OCI-LY7 (cell line): ENCODE results near the gene IFRD1. TPM values are rescaled to one million over a fixed set of nuclear protein-coding genes. Genes with fewer than 3 reads are reported as not detected.

Source experiments
- BruUV-seq: library from RNA; stranded (reverse); fragments of 400-500 nt; replicated peaks from 2 replicates; lab custom pipeline; 2021; lab: Mats Ljungman, UMichigan
- CTCF ChIA-PET: fragments of 300-600 bp; sonication (Branson Sonifier 250); formaldehyde crosslinking; loops from one replicate; lab custom pipeline; 2022; ENCODE audit warnings: antibody characterized with exemption; ENCODE audit not compliant: unreplicated experiment; lab: Charles Lee
- POLR2A ChIA-PET: fragments of 300-600 bp; sonication (Branson Sonifier 250); formaldehyde crosslinking; loops from one replicate; lab custom pipeline; 2022; ENCODE audit warnings: antibody characterized with exemption; lab: Charles Lee
- DNase-seq: peaks from one replicate; pipeline ENCODE4 v3.0.0-alpha.2; 2015; ENCODE audit warnings: low spot score
- H2AFZ ChIP-seq: fragments of 200-600 bp; sonication (generic), shearing (Covaris generic); 2 replicates; pipeline ENCODE4 v1.6.1; 2014; ENCODE audit warnings: mild to moderate bottlenecking, antibody characterized with exemption, low read length, moderate library complexity
- H3K27ac ChIP-seq: fragments of 200-600 bp; sonication (generic); 2 replicates; pipeline ENCODE4 v1.5.1; 2014; ENCODE audit warnings: mixed run types, low read depth, mild to moderate bottlenecking, moderate library complexity, low read length, inconsistent platforms; ENCODE audit not compliant: poor library complexity, severe bottlenecking
- H3K36me3 ChIP-seq: fragments of 200-600 bp; sonication (generic); 2 replicates; pipeline ENCODE4 v1.6.1; 2014; ENCODE audit warnings: mild to moderate bottlenecking, antibody characterized with exemption, low read length, moderate library complexity, mixed read lengths; ENCODE audit not compliant: insufficient read depth
- H3K4me1 ChIP-seq: fragments of 200-600 bp; sonication (generic); 2 replicates; pipeline ENCODE4 v1.5.1; 2014; ENCODE audit warnings: mild to moderate bottlenecking, low read length; ENCODE audit not compliant: insufficient read depth, poor library complexity, severe bottlenecking
- H3K4me2 ChIP-seq: fragments of 200-600 bp; sonication (generic); 2 replicates; pipeline ENCODE4 v1.6.1; 2014; ENCODE audit warnings: mild to moderate bottlenecking, low read length
- H3K4me3 ChIP-seq: fragments of 200-600 bp; sonication (generic); 2 replicates; pipeline ENCODE4 v1.5.1; 2014; ENCODE audit warnings: mild to moderate bottlenecking, low read depth, low read length; ENCODE audit not compliant: poor library complexity, severe bottlenecking
- H3K79me2 ChIP-seq: fragments of 200-600 bp; sonication (generic); 2 replicates; pipeline ENCODE4 v1.6.1; 2016; ENCODE audit warnings: low read depth, mild to moderate bottlenecking, low read length, moderate library complexity, mixed read lengths; ENCODE audit not compliant: insufficient read depth
- H3K9me2 ChIP-seq: fragments of 200-600 bp; sonication (generic); 2 replicates; pipeline ENCODE4 v1.6.1; 2016; ENCODE audit warnings: mild to moderate bottlenecking, low read length, mixed read lengths; ENCODE audit not compliant: insufficient read depth
- H3K9me3 ChIP-seq: fragments of 200-600 bp; sonication (generic); 2 replicates; pipeline ENCODE4 v1.6.1; 2014; ENCODE audit warnings: mild to moderate bottlenecking, mixed run types, low read length, mixed read lengths
- H4K20me1 ChIP-seq: fragments of 200-600 bp; sonication (generic); 2 replicates; pipeline ENCODE4 v1.6.1; 2014; ENCODE audit warnings: mild to moderate bottlenecking, antibody characterized with exemption, low read length, moderate library complexity, mixed read lengths; ENCODE audit not compliant: insufficient read depth
- CTCF ChIP-seq: fragments of 200-600 bp; sonication (generic); conservative IDR thresholded peaks from 2 replicates; pipeline ENCODE4 v1.5.1; 2014; ENCODE audit warnings: mild to moderate bottlenecking, antibody characterized with exemption, low read length, moderate library complexity, mixed read lengths
- EZH2phosphoT487 ChIP-seq: fragments of 200-600 bp; sonication (generic); IDR thresholded peaks from 2 replicates; pipeline ENCODE4 v1.6.1; 2018; ENCODE audit warnings: low read depth, borderline replicate concordance, mild to moderate bottlenecking, mixed run types, antibody characterized with exemption, low read length, moderate library complexity, mixed read lengths
- intact Hi-C: fragments of 100-400 bp; cut with micrococcal nuclease; formaldehyde crosslinking; loops from one replicate; pipeline ENCODE4 v1.10.0; 2022; ENCODE audit not compliant: unreplicated experiment
- total RNA-seq, 2 experiments: library from RNA; depleted of rRNA in 1 of 2; stranded (reverse); fragments of >200 nt in 1 of 2; shearing (Covaris generic) in 1 of 2; gene quantifications; 2 replicates each; pipeline ENCODE4 v1.2.3, GENCODE V29; 2014 to 2022

IFRD1 gene
- total RNA-seq, 2 experiments from 2014 or later = 49.1 to 65.6 TPM

- ChIA-PET POLR2A (interaction anchor here (0.5 to 6.4 kb wide), 17 partner anchors 12 to 698 kb away, joined by 3 to 71 read pairs (median 5); partner anchors contain the start of genes DOCK4, IFRD1 and ZNF277), CTCF (interaction anchor here (0.7 to 2.2 kb wide), 3 partner anchors 14 to 35 kb away, joined by 3 to 15 read pairs (median 4); no protein-coding TSS in a partner anchor)
- Histone ChIP-seq H2AFZ (peak overlapping the region; percentile 95), H3K79me2 (no peaks in the 10 kb centered on the region), H3K4me2 (peak overlapping the region; percentile 80), H4K20me1 (no peaks in the 10 kb centered on the region), H3K36me3 (no peaks in the 10 kb centered on the region), H3K9me2 (no peaks in the 10 kb centered on the region), H3K9me3 (peaks cover 4% of the 10 kb centered on the region; the same call in 1 of the 2 replicates), H3K27ac (peak overlapping the region; percentile 92), H3K4me1 (peaks cover 50% of the 10 kb centered on the region), H3K4me3 (peak overlapping the region; percentile 54)
- no TSS peak for BruUV-seq
- intact Hi-C loops = loop anchor here (1.0 kb wide), 2 partner anchors 28 to 216 kb away; partner anchors contain the start of genes DOCK4, IFRD1 and ZNF277
- peak; percentile 94 for DNase-seq
- peak; percentile 59 for TF ChIP-seq CTCF
- TF ChIP-seq EZH2phosphoT487 = no peak
Observed at GRCh38 chr7:112421666-112422486, 28.4 kb upstream of the IFRD1 start.

GRCh38 chr7:112422842-112423496, 27.3 kb upstream of the IFRD1 start:
- ChIA-PET CTCF (interaction anchor here (0.9 to 2.2 kb wide), 2 partner anchors 12 to 29 kb away, joined by 3 to 15 read pairs; no protein-coding TSS in a partner anchor), POLR2A (interaction anchor here (0.6 to 6.4 kb wide), 12 partner anchors 11 to 396 kb away, joined by 3 to 71 read pairs (median 4); partner anchors contain the start of genes DOCK4, IFRD1 and ZNF277)
- Histone ChIP-seq H3K4me3 (peak overlapping the region; percentile 54), H2AFZ (peak overlapping the region; percentile 95; the same call in 1 of the 2 replicates), H3K27ac (peak overlapping the region; percentile 92), H4K20me1 (no peaks in the 10 kb centered on the region), H3K36me3 (no peaks in the 10 kb centered on the region), H3K4me2 (peak overlapping the region; percentile 80), H3K9me2 (no peaks in the 10 kb centered on the region), H3K79me2 (no peaks in the 10 kb centered on the region), H3K4me1 (peaks cover 50% of the 10 kb centered on the region), H3K9me3 (no peaks in the 10 kb centered on the region)
- DNase-seq = peak; percentile 57
- TF ChIP-seq CTCF = no peak
- no peak for TF ChIP-seq EZH2phosphoT487
- intact Hi-C loops = loop anchor here (1.0 kb wide), 2 partner anchors 27 to 217 kb away; partner anchors contain the start of genes DOCK4, IFRD1 and ZNF277
- BruUV-seq = no TSS peak
